Measurements from ENCODE around the gene PPP1R37.

PPP1R37 gene

GRCh38 chr19:45063851-45064801 lies 28.9 kb upstream of the PPP1R37 start:
- no peak for TF ChIP-seq ZFX (IDR thresholded peaks at IDR 0.05)
- TF ChIP-seq CTCF (conservative IDR thresholded peaks at IDR 0.05): no peak

GRCh38 chr19:45066921-45067661 lies 25.9 kb upstream of the PPP1R37 start:
- TF ChIP-seq CTCF (conservative IDR thresholded peaks at IDR 0.05) (no peak), ZFX (IDR thresholded peaks at IDR 0.05) (no peak)
- no peak overlapping the region for H3K27ac ChIP-seq

More at GRCh38 chr19:45063851-45064801, 28.9 kb upstream of the PPP1R37 start:
- no peak overlapping the region for H3K27ac ChIP-seq

DNA sequence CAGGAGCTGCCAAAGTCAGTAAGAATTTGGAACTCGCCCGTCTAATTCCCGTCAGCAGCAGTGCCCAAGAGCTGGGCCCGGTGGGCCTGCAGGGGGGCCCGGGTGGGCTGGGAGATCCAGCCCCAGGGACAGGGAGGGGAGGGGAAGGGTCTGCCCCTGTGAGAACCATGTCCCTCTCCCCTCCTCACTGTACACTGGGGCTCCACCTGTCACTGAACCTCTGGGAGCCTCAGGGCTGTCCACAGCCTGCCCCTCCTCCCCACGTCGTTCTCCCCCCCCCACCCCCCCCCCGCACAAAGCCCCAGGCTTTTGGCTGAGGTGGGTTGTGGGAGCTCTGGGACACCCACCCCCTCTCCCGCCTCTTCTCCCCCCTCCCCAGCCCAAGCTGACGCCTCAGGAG lies 24.9 kb upstream of the PPP1R37 start:
- TF ChIP-seq ZFX (IDR thresholded peaks at IDR 0.05): no peak
- TF ChIP-seq CTCF (conservative IDR thresholded peaks at IDR 0.05): no peak

DNA sequence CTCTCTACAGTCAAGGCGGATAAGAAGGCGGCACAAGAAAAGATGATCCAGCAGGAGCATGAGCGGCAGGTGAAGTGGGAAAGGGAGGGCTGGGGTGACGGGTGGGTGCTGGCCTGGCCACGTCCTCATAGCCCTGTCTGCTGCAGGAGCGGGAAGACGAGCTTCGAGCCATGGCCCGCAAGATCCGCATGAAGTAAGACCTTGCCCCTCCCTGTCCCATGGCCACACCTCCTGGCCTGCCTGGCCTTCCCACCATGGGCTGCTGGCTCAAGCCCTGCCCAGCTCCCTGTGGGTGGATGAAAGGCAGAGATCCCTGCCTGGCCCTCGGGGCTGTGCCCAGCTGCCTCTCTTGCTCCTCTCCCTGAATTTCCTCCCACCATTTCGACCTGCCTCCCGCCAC lies 23.9 kb upstream of the PPP1R37 start:
- TF ChIP-seq CTCF (conservative IDR thresholded peaks at IDR 0.05) (no peak), ZFX (IDR thresholded peaks at IDR 0.05) (no peak)
- H3K27ac ChIP-seq: no peak overlapping the region

More for the DNA sequence above, 24.9 kb upstream of the PPP1R37 start:
- no peak overlapping the region for H3K27ac ChIP-seq

GRCh38 chr19:45070214-45070613 lies 22.8 kb upstream of the PPP1R37 start:
- TF ChIP-seq CTCF (conservative IDR thresholded peaks at IDR 0.05): no peak
- TF ChIP-seq ZFX (IDR thresholded peaks at IDR 0.05): no peak
- H3K27ac ChIP-seq: no peak overlapping the region

DNA sequence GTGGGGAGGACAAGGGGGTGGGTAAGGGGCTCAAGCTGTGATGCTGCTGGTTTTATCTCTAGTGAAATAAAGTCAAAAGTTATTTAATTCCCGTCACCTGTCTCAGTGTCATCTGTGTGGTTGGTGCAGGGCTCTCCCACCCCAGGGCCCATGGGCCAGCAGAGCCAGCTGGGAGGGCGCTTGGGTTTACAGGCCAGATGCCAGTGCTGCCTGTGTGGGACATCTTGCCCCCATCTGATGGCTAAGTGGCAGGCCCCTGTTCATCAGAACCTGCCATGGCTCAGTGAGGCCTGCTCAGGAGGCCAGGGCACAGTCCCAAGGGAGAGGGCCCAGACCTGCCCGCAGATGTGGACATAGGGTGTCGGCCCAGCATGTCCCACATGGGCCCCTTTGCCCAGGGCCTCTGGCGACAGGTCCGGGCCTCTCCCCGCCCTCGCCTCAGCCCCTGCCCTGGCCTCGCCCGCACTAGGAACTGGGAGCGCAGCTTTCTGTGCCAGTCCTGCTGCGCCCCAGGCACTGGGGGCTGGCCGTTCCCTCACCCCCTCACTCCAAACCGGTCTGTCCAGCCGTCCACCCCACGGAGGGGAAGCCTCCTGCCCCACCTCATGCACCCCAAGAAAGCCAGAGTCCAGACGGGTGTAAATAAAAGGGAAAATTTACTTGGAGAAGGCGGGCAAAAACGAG lies 22.0 kb upstream of the PPP1R37 start:
- TF ChIP-seq CTCF (conservative IDR thresholded peaks at IDR 0.05) (no peak), ZFX (IDR thresholded peaks at IDR 0.05) (no peak)

More for the DNA sequence above, 22.0 kb upstream of the PPP1R37 start:
- H3K27ac ChIP-seq: no peak overlapping the region

Measured in C4-2B (cell line).